Measurements from ENCODE around the gene KANK3.
"Not testable (repeated sequence)": the region's sequence is repeated elsewhere in the genome, so short reads cannot be mapped to it uniquely, and the experiment has no call there.

DNA sequence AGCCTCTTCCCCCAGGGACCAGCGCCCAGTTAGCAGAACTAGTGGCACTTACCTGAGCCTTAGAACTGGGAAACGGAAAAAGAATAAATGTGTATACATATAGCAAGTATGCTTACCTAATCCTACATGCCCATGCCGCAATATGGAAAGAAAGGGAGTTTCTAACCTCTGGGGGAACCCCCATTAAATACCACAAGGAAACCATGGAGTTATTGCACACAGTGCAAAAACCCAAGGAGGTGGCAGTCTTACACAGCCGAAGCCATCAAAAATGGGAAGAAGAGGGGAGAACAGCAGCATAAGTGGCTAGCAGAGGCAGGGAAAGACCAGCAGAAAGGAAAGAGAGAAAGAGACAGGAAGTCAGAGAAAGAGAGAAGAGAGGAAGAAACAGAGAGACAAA, 41.5 kb upstream of the KANK3 start:
- TF ChIP-seq, protein P1, sequence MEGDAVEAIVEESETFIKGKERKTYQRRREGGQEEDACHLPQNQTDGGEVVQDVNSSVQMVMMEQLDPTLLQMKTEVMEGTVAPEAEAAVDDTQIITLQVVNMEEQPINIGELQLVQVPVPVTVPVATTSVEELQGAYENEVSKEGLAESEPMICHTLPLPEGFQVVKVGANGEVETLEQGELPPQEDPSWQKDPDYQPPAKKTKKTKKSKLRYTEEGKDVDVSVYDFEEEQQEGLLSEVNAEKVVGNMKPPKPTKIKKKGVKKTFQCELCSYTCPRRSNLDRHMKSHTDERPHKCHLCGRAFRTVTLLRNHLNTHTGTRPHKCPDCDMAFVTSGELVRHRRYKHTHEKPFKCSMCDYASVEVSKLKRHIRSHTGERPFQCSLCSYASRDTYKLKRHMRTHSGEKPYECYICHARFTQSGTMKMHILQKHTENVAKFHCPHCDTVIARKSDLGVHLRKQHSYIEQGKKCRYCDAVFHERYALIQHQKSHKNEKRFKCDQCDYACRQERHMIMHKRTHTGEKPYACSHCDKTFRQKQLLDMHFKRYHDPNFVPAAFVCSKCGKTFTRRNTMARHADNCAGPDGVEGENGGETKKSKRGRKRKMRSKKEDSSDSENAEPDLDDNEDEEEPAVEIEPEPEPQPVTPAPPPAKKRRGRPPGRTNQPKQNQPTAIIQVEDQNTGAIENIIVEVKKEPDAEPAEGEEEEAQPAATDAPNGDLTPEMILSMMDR (conservative IDR thresholded peaks at IDR 0.05; ENCODE audit: low read length), result not testable (repeated sequence)
- TF ChIP-seq EZH2phosphoT487 (IDR thresholded peaks at IDR 0.05; ENCODE audit: borderline replicate concordance, low read depth, low read length), result not testable (repeated sequence)
